CD4-positive, alpha-beta T cell (primary cell): ENCODE data around the gene RRM2. TPM values are rescaled to one million over a fixed set of nuclear protein-coding genes. Genes with fewer than 3 reads are reported as not detected.

Source experiments
- ATAC-seq: fragments of 200-7000 bp; cut with Tn5 transposase; one replicate; pipeline ENCODE4 v1.10.0; 2022; ENCODE audit warnings: mild to moderate bottlenecking; ENCODE audit not compliant: poor library complexity
- CTCF ChIA-PET: fragments of 350-600 bp; sonication (Branson Sonifier 250); formaldehyde crosslinking; loops from one replicate; lab custom pipeline; 2021; ENCODE audit warnings: antibody characterized with exemption, inconsistent platforms; lab: Charles Lee
- POLR2A ChIA-PET: fragments of 350-600 bp; sonication (Branson Sonifier 250); formaldehyde crosslinking; loops from one replicate; lab custom pipeline; 2021; ENCODE audit warnings: antibody characterized with exemption, inconsistent platforms; lab: Charles Lee
- DNase-seq, 14 experiments: peaks; one replicate each; pipeline ENCODE4 v3.0.0-alpha.2; 2013 to 2020; ENCODE audit warnings: mixed read lengths in 2 of 14
- H3K27ac ChIP-seq, 2 donors: one replicate each; pipeline versions ENCODE4 v1.5.1 to v1.7.0; 2013; ENCODE audit warnings: low read length in 2 of 2, low read depth in 1 of 2, mild to moderate bottlenecking in 1 of 2
- H3K27me3 ChIP-seq, 2 experiments: 1 replicate in 1 of 2; 2 replicates in 1 of 2; pipeline versions ENCODE4 v1.6.1 to v1.7.0; 2013; ENCODE audit warnings: low read length in 2 of 2, control low read depth in 1 of 2, mild to moderate bottlenecking in 1 of 2, moderate library complexity in 1 of 2; ENCODE audit not compliant: insufficient read depth in 2 of 2, control insufficient read depth in 1 of 2
- H3K36me3 ChIP-seq: one replicate; pipeline ENCODE4 v1.6.1; 2013; ENCODE audit warnings: low read length, control low read depth; ENCODE audit not compliant: insufficient read depth
- H3K4me1 ChIP-seq: one replicate; pipeline ENCODE4 v1.6.1; 2013; ENCODE audit warnings: low read length, control low read depth; ENCODE audit not compliant: insufficient read depth
- H3K4me3 ChIP-seq: one replicate; pipeline ENCODE4 v1.5.1; 2013; ENCODE audit warnings: mild to moderate bottlenecking, low read length, moderate library complexity
- H3K9me3 ChIP-seq, 2 experiments: 1 replicate in 1 of 2; 2 replicates in 1 of 2; pipeline versions ENCODE4 v1.6.1 to v1.7.0; 2013; ENCODE audit warnings: low read length in 2 of 2, mild to moderate bottlenecking in 2 of 2, control low read depth in 1 of 2, moderate library complexity in 1 of 2; ENCODE audit not compliant: control insufficient read depth in 1 of 2, insufficient read depth in 1 of 2
- H3K27ac Mint-ChIP-seq: one replicate; pipeline ENCODE4 v1.8.0; 2020; ENCODE audit warnings: mixed read lengths
- H3K27me3 Mint-ChIP-seq: one replicate; pipeline ENCODE4 v1.8.0; 2021; ENCODE audit warnings: mixed read lengths
- H3K36me3 Mint-ChIP-seq: one replicate; pipeline ENCODE4 v1.8.0; 2021; ENCODE audit warnings: low read depth, mixed read lengths
- H3K4me1 Mint-ChIP-seq: one replicate; pipeline ENCODE4 v1.8.0; 2021; ENCODE audit warnings: low read depth, mixed read lengths
- H3K4me3 Mint-ChIP-seq: one replicate; pipeline ENCODE4 v1.8.0; 2020; ENCODE audit warnings: mild to moderate bottlenecking, mixed read lengths
- H3K9me3 Mint-ChIP-seq: one replicate; pipeline ENCODE4 v1.8.0; 2020; ENCODE audit warnings: mixed read lengths
- intact Hi-C, 2 experiments: fragments of 100-400 bp; cut with DNase I in 1 of 2; cut with micrococcal nuclease in 1 of 2; formaldehyde crosslinking; loops; one replicate each; pipeline versions ENCODE4 v1.15.1 to v1.9.0; 2023 to 2025; cut with DNase I, micrococcal nuclease
- total RNA-seq, 174 experiments: library from RNA in 2 of 174; stranded (reverse) in 2 of 174; gene quantifications; one replicate each; pipeline ENCODE4 v1.2.3 and lab custom pipeline; 2021 to 2026
- TF ChIP-seq, protein P1 (sequence below): fragments of 200-600 bp; IDR thresholded peaks from one replicate; pipeline ENCODE4 v1.8.0; 2022; ENCODE audit warnings: antibody characterized with exemption, mild to moderate bottlenecking

The RRM2 gene
- total RNA-seq, 2 experiments from 2014 or later, result 1.4 to 1.6 TPM

DNA sequence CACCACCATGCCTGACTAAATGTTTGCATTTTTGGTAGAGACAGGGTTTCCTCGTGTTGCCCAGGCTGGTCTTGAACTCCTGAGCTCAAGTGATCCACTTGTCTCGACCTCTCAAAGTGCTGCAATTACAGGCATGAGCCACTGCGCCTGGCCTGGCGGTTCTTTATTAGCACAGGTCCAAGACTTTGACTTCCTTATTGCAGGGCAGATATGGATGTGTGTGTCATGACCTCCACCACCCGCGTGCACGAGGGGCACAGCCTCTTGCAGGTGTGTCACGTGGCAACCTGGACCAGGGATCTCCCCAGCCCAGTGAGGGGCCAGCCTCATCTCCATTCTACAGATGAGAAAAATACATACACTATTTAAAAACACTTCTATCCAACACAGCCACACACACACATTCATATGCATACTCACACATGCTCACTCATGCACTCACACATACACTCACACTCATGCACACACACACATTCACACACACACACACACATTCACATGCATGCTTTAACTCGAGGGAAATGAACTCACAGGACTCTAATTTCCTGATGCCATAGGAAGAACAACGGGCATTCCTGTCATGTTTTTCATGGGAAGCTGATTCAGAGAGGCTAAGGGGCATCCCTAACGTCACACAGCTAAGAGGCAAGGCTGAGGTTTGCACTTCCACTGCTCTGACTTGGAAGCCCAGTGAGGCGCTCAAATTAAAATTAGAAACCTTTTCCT, 38.8 kb downstream of the RRM2 start:
- intact Hi-C loops, result no loop called here
- no peaks in the 10 kb centered on the region for H3K36me3 ChIP-seq
- no peak overlapping the region for H3K4me3 Mint-ChIP-seq

DNA sequence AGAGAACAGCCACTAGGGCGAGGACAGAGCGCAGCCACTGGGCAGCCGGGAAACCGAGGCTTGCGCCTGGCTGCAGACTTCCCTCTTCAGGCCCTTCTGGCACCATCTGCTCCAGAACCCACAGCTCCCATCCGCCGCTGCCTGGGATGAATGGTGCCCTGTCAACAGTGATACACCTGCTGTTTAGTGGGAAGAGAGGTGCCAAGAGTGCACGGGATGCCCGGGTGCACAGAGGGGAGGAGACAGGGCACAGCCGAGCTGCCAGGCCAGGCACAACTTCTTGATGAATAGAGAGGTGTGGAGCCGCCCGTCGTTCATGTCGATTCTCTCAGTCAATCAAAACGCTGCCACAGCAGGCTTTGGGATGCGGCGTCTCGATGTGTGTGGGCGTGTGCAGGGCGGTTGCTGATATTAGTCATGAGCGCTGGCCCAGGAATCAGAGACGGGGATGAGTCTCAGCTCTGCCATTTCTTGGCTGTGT, 39.5 kb downstream of the RRM2 start:
- Mint-ChIP-seq H3K27me3 (no peaks in the 10 kb centered on the region), H3K4me1 (peaks cover 14% of the 10 kb centered on the region), H3K9me3 (no peaks in the 10 kb centered on the region), H3K4me3 (no peak overlapping the region), H3K36me3 (no peaks in the 10 kb centered on the region), H3K27ac (no peak overlapping the region)
- DNase-seq (no peak), ATAC-seq (no peak)
- CTCF ChIA-PET, result no interaction called here
- POLR2A ChIA-PET, result no interaction called here
- no peaks in the 10 kb centered on the region for H3K27me3 ChIP-seq
- H3K4me1 ChIP-seq, result peaks cover 12% of the 10 kb centered on the region
- intact Hi-C loops, result no loop called here
- H3K9me3 ChIP-seq, result no peaks in the 10 kb centered on the region
- no peaks in the 10 kb centered on the region for H3K36me3 ChIP-seq
- H3K27ac ChIP-seq, result no peak overlapping the region
- TF ChIP-seq, protein P1, sequence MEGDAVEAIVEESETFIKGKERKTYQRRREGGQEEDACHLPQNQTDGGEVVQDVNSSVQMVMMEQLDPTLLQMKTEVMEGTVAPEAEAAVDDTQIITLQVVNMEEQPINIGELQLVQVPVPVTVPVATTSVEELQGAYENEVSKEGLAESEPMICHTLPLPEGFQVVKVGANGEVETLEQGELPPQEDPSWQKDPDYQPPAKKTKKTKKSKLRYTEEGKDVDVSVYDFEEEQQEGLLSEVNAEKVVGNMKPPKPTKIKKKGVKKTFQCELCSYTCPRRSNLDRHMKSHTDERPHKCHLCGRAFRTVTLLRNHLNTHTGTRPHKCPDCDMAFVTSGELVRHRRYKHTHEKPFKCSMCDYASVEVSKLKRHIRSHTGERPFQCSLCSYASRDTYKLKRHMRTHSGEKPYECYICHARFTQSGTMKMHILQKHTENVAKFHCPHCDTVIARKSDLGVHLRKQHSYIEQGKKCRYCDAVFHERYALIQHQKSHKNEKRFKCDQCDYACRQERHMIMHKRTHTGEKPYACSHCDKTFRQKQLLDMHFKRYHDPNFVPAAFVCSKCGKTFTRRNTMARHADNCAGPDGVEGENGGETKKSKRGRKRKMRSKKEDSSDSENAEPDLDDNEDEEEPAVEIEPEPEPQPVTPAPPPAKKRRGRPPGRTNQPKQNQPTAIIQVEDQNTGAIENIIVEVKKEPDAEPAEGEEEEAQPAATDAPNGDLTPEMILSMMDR, result no peak
- H3K4me3 ChIP-seq, result no peak overlapping the region

More for the DNA sequence above, 38.8 kb downstream of the RRM2 start:
- H3K4me3 ChIP-seq, result no peak overlapping the region
- CTCF ChIA-PET, result no interaction called here
- DNase-seq, result no peak
- no peak overlapping the region for H3K27ac ChIP-seq
- Mint-ChIP-seq H3K4me1 (peaks cover 14% of the 10 kb centered on the region), H3K36me3 (no peaks in the 10 kb centered on the region), H3K27ac (no peak overlapping the region), H3K9me3 (no peaks in the 10 kb centered on the region), H3K27me3 (no peaks in the 10 kb centered on the region)
- no peaks in the 10 kb centered on the region for H3K27me3 ChIP-seq
- ATAC-seq, result no peak
- H3K9me3 ChIP-seq, result no peaks in the 10 kb centered on the region
- TF ChIP-seq, protein P1, result no peak
- H3K4me1 ChIP-seq, result peaks cover 12% of the 10 kb centered on the region
- POLR2A ChIA-PET, result no interaction called here

DNA sequence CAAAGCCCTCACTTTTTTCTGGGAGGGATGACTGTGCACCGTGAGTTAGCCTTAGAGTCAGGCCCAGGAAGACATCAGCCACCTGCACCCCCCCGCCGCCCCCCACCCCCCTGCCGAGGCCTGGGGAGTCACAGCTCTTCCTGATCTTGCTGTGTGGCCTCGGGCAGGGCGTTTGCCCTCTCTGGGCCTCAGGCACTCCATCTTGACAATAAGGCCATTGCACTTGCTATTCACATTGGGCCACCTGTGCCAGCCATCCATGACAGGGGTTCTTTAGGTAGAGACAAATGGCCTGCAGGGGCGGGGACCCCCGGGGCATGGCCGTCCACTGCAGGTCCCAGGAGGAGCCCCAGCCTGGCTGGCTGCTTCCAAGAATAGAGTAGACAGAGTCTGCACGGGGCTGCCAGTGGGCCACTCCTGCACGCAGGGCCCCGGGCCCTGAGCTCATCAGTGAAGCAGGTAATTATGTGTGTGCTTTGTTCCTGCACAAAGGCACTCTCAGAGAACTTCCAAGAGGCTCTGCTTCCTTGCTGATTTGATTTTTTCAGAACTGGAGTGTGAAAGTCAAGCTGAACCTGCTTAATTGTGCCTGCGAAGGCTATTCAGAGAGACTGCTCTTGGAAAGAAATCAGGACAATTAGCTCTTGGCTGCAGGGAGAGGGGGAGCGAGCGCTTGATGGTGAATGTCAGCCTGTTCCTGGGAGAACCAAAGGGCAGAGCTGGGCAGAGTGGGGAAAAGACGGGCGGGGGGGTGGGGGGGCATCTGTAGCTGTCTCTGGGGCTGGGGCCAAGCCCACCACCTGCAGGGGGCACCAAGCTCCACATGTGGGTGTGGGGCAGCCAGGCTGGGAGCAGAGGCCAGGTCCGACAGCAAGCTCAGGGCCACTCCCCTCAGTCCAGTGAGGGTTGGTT, 40.3 kb downstream of the RRM2 start:
- Histone ChIP-seq H3K4me1 (peaks cover 12% of the 10 kb centered on the region), H3K27ac (no peak overlapping the region), H3K36me3 (no peaks in the 10 kb centered on the region), H3K9me3 (no peaks in the 10 kb centered on the region), H3K27me3 (no peaks in the 10 kb centered on the region), H3K4me3 (no peak overlapping the region)
- DNase-seq, result peak in 4 of 14 experiments; percentile 15 to 41 (median 27)
- ChIA-PET CTCF (no interaction called here), POLR2A (no interaction called here)
- TF ChIP-seq, protein P1, result no peak
- Mint-ChIP-seq H3K27me3 (no peaks in the 10 kb centered on the region), H3K4me1 (peaks cover 14% of the 10 kb centered on the region), H3K9me3 (no peaks in the 10 kb centered on the region), H3K27ac (no peak overlapping the region), H3K4me3 (no peak overlapping the region), H3K36me3 (no peaks in the 10 kb centered on the region)
- ATAC-seq, result no peak
- intact Hi-C loops, result no loop called here
